Stimulated activated CD8-positive, alpha-beta memory T cell treated with anti-CD3 and anti-CD28 coated beads, Interleukin-2, amount 100 ng/mL, for 48 hours (primary cell): Measurements from ENCODE around the gene DMAC2L.
"Not testable (repeated sequence)": the region's sequence is repeated elsewhere in the genome, so short reads cannot be mapped to it uniquely, and the experiment has no call there.

Experiments used
- DNase-seq, 2 donors: peaks; one replicate each; pipeline ENCODE4 v3.0.0-alpha.2; 2020; ENCODE audit warnings: low read depth in 2 of 2

Gene DMAC2L

GRCh38 chr14:50311972-50312733 is at the start of gene DMAC2L, which contains the start of gene L2HGDH:
DMAC2L (plus strand) TSS chr14:50312324; CDS start chr14:50321488, 9,164 bp downstream.
L2HGDH (minus strand) TSS chr14:50312229; CDS start chr14:50312150, 79 bp downstream.
- DNase-seq = peak; percentile 85 to 87

GRCh38 chr14:50262865-50263264 is 49.3 kb upstream of the DMAC2L start:
- DNase-seq = no peak

- DNase-seq = no peak
These were observed 48.8 kb upstream of the DMAC2L start for GRCh38 chr14:50263321-50263720.

GRCh38 chr14:50265029-50265428 is 47.1 kb upstream of the DMAC2L start:
- no peak for DNase-seq

GRCh38 chr14:50270932-50271331 is 41.2 kb upstream of the DMAC2L start:
- DNase-seq = no peak

GRCh38 chr14:50272498-50272897 is 39.6 kb upstream of the DMAC2L start:
- DNase-seq = no peak

GRCh38 chr14:50285861-50286260 is 26.3 kb upstream of the DMAC2L start:
- DNase-seq = no peak

GRCh38 chr14:50288146-50288545 is 24.0 kb upstream of the DMAC2L start:
- no peak for DNase-seq

- no peak for DNase-seq
These were observed 21.8 kb upstream of the DMAC2L start for GRCh38 chr14:50290306-50290705.

- DNase-seq = no peak
These were observed 12.5 kb upstream of the DMAC2L start for GRCh38 chr14:50299585-50299984.

GRCh38 chr14:50301914-50302313 is 10.2 kb upstream of the DMAC2L start:
- no peak for DNase-seq

- DNase-seq = no peak
These were observed 8.2 kb upstream of the DMAC2L start for GRCh38 chr14:50303744-50304471.

- no peak for DNase-seq
These were observed 3.7 kb upstream of the DMAC2L start for GRCh38 chr14:50308363-50308915.

GRCh38 chr14:50310445-50310844 is 1.7 kb upstream of the DMAC2L start:
- no peak for DNase-seq

GRCh38 chr14:50311337-50311971 is 670 bp upstream of the DMAC2L start:
- DNase-seq = no peak

- no peak for DNase-seq
These were observed 570 bp downstream of the DMAC2L start for GRCh38 chr14:50312734-50313054.

- not testable (repeated sequence) for DNase-seq
These were observed 2.0 kb downstream of the DMAC2L start for GRCh38 chr14:50314098-50314497.

GRCh38 chr14:50318031-50318626 is 6.0 kb downstream of the DMAC2L start:
- DNase-seq = no peak

GRCh38 chr14:50319293-50319692 is 7.2 kb downstream of the DMAC2L start:
- DNase-seq = no peak

GRCh38 chr14:50319721-50320120 is 7.6 kb downstream of the DMAC2L start:
- no peak for DNase-seq

- DNase-seq = no peak
These were observed 8.2 kb downstream of the DMAC2L start for GRCh38 chr14:50320283-50320682.
